Measurements from ENCODE around the gene MUC5AC.
"Not testable (repeated sequence)": the region's sequence is repeated elsewhere in the genome, so short reads cannot be mapped to it uniquely, and the experiment has no call there.

The MUC5AC gene

GRCh38 chr11:1163911-1164735 is 6.4 kb downstream of the MUC5AC start:
- DNase-seq, result no peak

- not testable (repeated sequence) for DNase-seq
These were observed 7.1 kb downstream of the MUC5AC start for GRCh38 chr11:1164779-1165255.

- no peak for DNase-seq
These were observed 7.7 kb downstream of the MUC5AC start for GRCh38 chr11:1165256-1166041.

DNA sequence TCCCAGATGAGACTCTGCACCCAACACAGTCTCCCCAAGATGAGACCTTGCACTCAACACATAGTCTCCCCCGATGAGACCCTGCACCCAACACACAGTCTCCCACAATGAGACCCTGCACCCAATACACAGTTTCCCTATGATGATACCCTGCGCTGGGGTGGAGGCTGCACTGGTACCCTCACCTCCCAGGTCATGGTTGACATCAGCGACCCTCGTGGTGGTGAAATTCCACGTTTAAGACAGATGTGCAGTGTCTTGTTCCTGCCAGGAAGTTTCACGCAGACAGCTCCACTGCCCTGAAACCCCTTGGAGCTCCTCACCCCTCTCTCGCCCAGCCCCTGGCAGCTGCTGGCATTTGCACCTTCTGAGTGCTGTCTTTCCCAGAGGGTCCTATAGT is 9.5 kb downstream of the MUC5AC start:
- no peak for DNase-seq

DNA sequence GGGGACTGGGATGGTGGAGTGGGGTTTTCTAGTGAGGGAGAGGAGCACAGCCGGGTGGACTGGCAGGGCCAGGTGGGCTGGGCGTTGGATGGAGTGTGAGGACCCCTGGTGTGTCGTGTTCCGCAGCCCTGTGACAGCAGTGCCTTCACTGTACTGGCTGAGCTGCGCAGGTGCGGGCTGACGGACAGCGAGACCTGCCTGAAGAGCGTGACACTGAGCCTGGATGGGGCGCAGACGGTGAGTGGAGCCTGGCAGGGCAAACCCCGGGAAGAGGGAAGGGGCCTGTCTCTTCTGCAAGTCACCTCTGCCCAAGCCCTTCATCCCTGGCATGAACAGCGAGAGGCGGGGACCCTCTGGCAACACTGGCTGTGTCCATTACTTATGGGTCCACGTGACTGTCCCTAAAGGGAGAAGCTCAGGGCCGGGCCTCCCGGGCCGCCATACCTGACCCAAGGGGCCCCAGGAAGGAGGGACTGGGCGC is 10.0 kb downstream of the MUC5AC start:
- DNase-seq, result no peak

DNA sequence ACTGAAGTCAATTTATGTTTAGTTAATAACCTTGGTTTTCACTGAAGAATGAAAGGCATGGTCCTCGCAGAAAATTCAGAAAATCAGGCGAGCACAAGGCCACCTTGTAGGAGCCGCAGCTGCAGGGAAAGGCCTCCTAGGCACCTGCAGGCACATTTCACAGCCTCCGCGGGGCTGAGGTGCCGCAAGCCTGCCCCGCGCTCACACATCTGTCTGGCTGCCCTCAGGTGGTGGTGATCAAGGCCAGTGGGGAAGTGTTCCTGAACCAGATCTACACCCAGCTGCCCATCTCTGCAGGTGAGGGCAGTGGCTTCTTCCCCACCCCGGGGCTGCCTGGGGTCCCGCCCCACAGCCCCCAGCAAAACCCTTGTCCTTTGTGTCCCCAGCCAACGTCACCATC is 10.5 kb downstream of the MUC5AC start:
- no peak for DNase-seq

DNA sequence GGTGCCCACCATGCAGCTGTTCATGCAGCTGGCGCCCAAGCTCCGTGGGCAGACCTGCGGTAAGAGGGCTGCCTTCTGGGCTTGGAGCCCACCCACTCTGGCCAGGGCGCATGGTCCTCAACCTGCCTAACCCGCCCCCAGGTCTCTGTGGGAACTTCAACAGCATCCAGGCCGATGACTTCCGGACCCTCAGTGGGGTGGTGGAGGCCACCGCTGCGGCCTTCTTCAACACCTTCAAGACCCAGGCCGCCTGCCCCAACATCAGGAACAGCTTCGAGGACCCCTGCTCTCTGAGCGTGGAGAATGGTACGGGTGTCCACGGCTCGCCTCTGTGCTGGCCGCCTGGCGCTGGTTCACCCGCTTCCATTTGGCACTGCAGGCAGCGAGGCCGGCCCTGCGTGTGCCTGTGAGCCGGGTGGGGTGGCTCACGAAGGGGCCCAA is 11.0 kb downstream of the MUC5AC start:
- DNase-seq, result no peak

- DNase-seq, result no peak
These were observed 13.7 kb downstream of the MUC5AC start for GRCh38 chr11:1171223-1171984.

DNA sequence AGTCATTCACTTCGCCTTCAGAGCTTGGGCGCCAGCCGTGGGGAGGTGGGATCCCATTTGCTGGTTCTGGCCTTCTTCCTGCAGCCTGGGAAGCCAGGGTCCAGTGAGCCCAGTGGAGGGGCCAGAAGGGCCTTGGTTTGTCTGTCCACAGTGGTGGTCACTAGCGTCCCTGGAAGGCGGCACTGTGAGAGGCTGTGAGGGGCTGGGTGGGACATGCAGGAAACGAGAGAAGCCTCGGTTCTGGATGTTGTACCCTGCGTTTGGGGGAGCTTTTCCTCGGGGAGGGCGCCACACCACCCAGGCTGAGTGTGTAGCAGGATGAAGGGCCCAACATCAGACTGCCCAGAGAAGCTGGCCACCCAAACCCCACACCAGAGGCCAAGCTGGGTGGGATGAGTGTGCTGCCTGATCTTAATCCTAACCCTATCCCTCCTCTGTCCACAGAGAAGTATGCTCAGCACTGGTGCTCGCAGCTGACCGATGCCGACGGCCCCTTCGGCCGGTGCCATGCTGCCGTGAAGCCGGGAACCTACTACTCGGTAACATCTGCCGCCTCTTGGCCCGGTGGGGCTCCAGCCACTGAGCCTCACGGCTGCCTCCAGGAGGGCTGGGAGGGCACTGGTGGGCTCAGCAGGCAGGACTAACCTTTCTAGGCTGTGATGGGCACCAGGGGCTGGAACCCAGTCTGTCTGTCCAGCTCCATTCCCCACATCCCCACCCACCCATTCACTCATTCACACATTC is 14.4 kb downstream of the MUC5AC start:
- DNase-seq, result no peak

- DNase-seq, result no peak
These were observed 15.0 kb downstream of the MUC5AC start for GRCh38 chr11:1172729-1173117.

GRCh38 chr11:1173396-1173795 is 15.6 kb downstream of the MUC5AC start:
- DNase-seq, result not testable (repeated sequence)

DNA sequence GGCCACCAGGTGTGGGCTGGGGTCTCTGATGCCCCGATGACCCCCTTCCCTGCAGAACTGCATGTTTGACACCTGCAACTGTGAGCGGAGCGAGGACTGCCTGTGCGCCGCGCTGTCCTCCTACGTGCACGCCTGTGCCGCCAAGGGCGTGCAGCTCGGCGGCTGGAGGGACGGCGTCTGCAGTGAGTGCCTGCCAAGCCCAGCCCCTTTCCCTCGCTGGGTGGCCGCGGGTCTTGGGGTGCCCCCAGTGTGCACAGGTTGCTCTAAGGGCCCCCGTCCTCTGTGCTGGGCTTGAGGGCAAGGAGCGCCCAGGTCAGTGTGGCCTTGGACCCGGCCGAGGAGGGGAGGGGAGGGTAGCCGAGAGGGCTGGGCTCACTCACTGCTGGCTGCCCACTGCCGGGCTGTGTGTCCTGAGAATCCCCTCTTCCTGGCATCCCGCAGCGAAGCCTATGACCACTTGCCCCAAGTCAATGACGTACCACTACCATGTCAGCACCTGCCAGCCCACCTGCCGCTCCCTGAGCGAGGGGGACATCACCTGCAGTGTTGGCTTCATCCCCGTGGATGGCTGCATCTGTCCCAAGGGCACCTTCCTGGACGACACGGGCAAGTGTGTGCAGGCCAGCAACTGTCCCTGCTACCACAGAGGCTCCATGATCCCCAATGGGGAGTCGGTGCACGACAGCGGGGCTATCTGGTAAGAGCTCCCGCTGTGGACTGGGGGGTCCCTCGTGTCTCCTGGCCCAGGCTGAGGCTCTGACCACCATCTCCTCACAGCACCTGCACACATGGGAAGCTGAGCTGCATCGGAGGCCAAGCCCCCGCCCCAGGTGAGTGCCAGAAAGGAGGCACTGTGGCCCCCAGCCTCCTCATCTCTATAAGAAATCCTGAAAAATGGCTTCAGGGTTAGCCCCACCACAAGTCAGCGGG is 17.0 kb downstream of the MUC5AC start:
- DNase-seq, result no peak

GRCh38 chr11:1175461-1176223 is 17.9 kb downstream of the MUC5AC start:
- no peak for DNase-seq

DNA sequence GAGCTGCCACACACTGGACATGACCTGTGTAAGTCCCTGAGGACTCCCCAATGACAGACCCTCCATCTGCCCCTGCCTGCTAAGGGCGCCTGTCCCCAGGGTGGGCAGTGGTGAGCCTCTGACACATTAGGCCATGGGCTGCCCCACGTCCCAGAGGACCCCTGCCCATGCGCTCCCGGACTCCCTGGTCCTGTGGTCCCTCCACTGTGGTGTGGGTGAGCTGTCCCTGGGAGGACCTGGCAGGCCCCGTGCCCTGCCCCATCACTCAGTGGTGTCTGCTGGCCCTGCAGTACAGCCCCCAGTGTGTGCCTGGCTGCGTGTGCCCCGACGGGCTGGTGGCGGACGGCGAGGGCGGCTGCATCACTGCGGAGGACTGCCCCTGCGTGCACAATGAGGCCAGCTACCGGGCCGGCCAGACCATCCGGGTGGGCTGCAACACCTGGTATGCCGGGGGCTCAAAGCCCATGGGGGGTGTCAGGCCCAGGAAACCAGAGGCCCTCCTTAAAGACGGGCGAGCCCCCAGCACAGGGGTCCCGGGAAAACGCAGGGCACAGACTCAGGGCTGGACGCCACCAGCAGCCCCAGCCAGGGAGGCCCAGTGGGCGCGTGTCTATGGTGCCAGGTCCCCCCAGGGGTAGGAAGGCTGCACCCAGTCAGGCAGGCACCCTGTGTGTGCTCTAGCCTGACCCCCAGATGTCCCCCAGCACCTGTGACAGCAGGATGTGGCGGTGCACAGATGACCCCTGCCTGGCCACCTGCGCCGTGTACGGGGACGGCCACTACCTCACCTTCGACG is 18.7 kb downstream of the MUC5AC start:
- no peak for DNase-seq

DNA sequence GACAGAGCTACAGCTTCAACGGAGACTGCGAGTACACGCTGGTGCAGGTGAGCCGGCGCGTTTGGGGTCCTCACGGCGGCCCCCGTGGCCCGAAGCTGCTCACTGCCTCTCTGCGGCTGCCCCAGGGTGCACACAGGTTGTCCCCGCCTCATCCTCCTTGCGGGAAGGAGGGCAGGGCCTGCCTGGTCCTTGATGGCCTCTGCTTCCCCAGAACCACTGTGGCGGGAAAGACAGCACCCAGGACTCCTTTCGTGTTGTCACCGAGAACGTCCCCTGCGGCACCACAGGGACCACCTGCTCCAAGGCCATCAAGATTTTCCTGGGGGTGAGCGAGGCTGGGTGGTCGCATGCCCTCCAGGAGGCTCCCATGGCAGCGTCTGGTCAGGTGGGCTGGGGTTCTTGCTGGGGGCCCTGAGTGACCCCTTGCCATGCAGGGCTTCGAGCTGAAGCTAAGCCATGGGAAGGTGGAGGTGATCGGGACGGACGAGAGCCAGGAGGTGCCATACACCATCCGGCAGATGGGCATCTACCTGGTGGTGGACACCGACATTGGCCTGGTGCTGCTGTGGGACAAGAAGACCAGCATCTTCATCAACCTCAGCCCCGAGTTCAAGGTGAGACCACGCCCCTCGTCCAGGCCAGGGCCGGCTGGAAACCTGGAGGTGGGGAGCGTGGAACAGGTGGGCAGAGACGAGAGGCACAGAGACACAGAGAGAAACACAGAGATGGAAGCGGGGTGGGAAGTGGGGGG is 19.4 kb downstream of the MUC5AC start:
- no peak for DNase-seq

GRCh38 chr11:1177771-1178090 is 20.0 kb downstream of the MUC5AC start:
- no peak for DNase-seq

- no peak for DNase-seq
These were observed 20.6 kb downstream of the MUC5AC start for GRCh38 chr11:1178201-1178885.

DNA sequence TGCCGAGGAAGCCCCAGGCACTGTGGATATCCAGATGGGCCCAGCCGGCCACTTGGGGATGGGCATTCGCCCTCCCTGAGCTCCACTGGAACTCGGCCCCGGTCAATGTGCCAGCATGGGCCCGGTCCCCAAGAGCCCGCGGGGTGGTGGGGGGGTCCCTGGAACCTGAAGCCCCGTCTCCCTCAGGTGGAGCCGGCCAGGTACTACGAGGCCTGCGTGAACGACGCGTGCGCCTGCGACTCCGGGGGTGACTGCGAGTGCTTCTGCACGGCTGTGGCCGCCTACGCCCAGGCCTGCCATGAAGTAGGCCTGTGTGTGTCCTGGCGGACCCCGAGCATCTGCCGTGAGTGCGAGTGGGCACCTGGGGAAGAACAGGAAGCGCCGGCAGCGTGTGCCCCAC is 21.2 kb downstream of the MUC5AC start:
- no peak for DNase-seq

All from NCI-H2029 treated with DMSO at 0.1 percent for 48 hours (cell line).